Osteocyte (in vitro differentiated cells): ENCODE results near the gene CMIP. TPM values are rescaled to one million over a fixed set of nuclear protein-coding genes. Genes with fewer than 3 reads are reported as not detected.
A peak's percentile ranks its signal among the peaks of the same experiment; 100 is the strongest.

Source experiments
- DNase-seq: peaks from one replicate; pipeline ENCODE4 v3.0.0; 2021; ENCODE audit warnings: mixed read lengths; ENCODE audit not compliant: unreplicated experiment; ENCODE audit errors: extremely low spot score
- H3K27ac Mint-ChIP-seq: one replicate; pipeline ENCODE4 v1.8.0; 2021; ENCODE audit warnings: mild to moderate bottlenecking, mixed read lengths; ENCODE audit not compliant: unreplicated experiment
- H3K27me3 Mint-ChIP-seq: one replicate; pipeline ENCODE4 v1.8.0; 2021; ENCODE audit warnings: mixed read lengths; ENCODE audit not compliant: unreplicated experiment
- H3K36me3 Mint-ChIP-seq: one replicate; pipeline ENCODE4 v1.8.0; 2021; ENCODE audit warnings: mixed read lengths; ENCODE audit not compliant: unreplicated experiment
- H3K4me1 Mint-ChIP-seq: one replicate; pipeline ENCODE4 v1.8.0; 2021; ENCODE audit warnings: mixed read lengths; ENCODE audit not compliant: unreplicated experiment
- H3K4me3 Mint-ChIP-seq: one replicate; pipeline ENCODE4 v1.8.0; 2021; ENCODE audit warnings: mild to moderate bottlenecking, moderate library complexity, mixed read lengths; ENCODE audit not compliant: unreplicated experiment
- H3K9me3 Mint-ChIP-seq: one replicate; pipeline ENCODE4 v1.8.0; 2021; ENCODE audit warnings: mixed read lengths; ENCODE audit not compliant: unreplicated experiment
- total RNA-seq: library from RNA; stranded (reverse); gene quantifications from 2 replicates; pipeline ENCODE4 v1.2.1, GENCODE V29; 2021
- TF ChIP-seq, protein P1 (sequence below): fragments of 200-600 bp; sonication (generic); IDR thresholded peaks from 2 replicates; pipeline ENCODE4 v1.5.0; 2021; ENCODE audit warnings: antibody characterized with exemption, mild to moderate bottlenecking, moderate library complexity

Gene CMIP
- total RNA-seq, 1 donor from 2014 or later, result 38.0 TPM

DNA sequence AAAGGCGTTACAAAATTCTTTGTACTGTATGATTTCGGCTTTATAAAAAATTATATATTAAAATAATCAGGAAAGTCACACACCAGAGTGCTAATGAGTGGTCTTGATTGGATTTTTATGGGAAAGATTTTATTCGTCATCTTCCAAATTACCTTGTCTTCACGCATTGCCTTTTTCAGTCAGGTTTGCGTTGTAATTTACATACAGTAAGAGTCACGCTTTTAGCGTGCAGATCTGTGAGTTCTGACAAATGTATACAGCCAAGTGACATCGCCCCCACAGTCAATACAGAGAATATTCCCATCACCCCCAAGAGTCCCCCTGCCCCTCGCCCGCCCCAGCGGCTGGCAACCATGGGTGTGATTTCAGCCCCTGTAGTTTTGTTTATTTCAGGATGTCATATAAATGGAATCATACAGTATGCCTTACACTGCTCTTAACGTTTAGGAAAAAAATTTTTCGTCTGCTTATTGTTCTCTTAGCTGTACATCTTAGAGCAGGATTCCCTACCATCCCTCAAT, 157.7 kb downstream of the CMIP start:
- Mint-ChIP-seq H3K4me3 (no peak overlapping the region), H3K4me1 (peaks cover 60% of the 10 kb centered on the region), H3K27ac (peak overlapping the region; percentile 10), H3K36me3 (no peaks in the 10 kb centered on the region), H3K27me3 (no peaks in the 10 kb centered on the region), H3K9me3 (no peaks in the 10 kb centered on the region)
- TF ChIP-seq, protein P1, sequence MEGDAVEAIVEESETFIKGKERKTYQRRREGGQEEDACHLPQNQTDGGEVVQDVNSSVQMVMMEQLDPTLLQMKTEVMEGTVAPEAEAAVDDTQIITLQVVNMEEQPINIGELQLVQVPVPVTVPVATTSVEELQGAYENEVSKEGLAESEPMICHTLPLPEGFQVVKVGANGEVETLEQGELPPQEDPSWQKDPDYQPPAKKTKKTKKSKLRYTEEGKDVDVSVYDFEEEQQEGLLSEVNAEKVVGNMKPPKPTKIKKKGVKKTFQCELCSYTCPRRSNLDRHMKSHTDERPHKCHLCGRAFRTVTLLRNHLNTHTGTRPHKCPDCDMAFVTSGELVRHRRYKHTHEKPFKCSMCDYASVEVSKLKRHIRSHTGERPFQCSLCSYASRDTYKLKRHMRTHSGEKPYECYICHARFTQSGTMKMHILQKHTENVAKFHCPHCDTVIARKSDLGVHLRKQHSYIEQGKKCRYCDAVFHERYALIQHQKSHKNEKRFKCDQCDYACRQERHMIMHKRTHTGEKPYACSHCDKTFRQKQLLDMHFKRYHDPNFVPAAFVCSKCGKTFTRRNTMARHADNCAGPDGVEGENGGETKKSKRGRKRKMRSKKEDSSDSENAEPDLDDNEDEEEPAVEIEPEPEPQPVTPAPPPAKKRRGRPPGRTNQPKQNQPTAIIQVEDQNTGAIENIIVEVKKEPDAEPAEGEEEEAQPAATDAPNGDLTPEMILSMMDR, result no peak
- DNase-seq, result no peak

DNA sequence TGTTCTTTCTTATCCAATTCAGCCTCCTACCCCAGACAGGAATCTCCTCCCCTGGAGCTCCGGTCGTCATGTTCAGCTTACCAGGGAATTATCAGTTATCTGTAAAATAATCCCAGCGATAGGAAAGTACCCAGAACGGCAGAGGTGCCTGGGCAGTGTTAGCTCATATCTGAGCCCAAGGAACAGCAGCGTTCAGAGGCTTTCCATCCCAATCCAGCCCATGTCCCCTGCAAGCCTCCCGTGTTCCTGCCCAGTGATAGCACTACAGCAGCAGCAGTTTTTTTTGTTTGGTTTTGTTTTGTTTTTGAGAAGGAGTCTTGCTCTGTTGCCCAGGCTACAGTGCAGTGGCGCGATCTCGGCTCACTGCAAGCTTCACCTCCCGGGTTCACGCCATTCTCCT, 158.2 kb downstream of the CMIP start:
- H3K4me1 Mint-ChIP-seq, result peaks cover 60% of the 10 kb centered on the region

GRCh38 chr16:81604960-81605383, 160.4 kb downstream of the CMIP start:
- DNase-seq, result no peak
- Mint-ChIP-seq H3K4me1 (peaks cover 52% of the 10 kb centered on the region), H3K27me3 (no peaks in the 10 kb centered on the region)

More for the DNA sequence above, 158.2 kb downstream of the CMIP start:
- Mint-ChIP-seq H3K9me3 (no peaks in the 10 kb centered on the region), H3K36me3 (no peaks in the 10 kb centered on the region), H3K27ac (peak overlapping the region; percentile 10), H3K4me3 (no peak overlapping the region), H3K27me3 (no peaks in the 10 kb centered on the region)
- DNase-seq, result no peak
- TF ChIP-seq, protein P1, result no peak

DNA sequence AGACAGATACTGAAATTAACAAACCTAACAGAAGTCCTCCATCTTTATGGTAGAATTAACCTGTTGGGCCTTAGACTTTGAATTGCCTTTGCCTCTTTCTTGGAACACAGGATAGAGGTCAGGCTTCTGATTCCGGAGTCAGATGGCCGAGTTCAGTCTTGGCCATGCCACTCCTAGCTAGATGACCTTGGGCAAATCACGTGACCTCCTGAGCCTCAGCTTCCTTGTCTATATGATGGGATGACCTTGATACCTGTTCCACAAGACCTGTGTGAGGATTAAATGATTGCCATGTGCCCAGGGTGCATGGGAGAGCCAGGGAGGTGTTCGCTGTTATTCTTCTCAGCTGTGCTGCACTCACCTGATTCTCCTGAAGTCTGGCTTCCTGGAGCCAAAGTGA, 161.4 kb downstream of the CMIP start:
- Mint-ChIP-seq H3K9me3 (no peaks in the 10 kb centered on the region), H3K4me1 (peaks cover 47% of the 10 kb centered on the region), H3K4me3 (no peak overlapping the region), H3K27me3 (no peaks in the 10 kb centered on the region), H3K27ac (no peak overlapping the region), H3K36me3 (peaks cover 2% of the 10 kb centered on the region)
- no peak for DNase-seq
- TF ChIP-seq, protein P1, result no peak

More at GRCh38 chr16:81604960-81605383, 160.4 kb downstream of the CMIP start:
- Mint-ChIP-seq H3K27ac (no peak overlapping the region), H3K4me3 (no peak overlapping the region), H3K9me3 (no peaks in the 10 kb centered on the region), H3K36me3 (peaks cover 2% of the 10 kb centered on the region)
- TF ChIP-seq, protein P1, result no peak

GRCh38 chr16:81607006-81607405, 162.4 kb downstream of the CMIP start:
- peaks cover 38% of the 10 kb centered on the region for H3K4me1 Mint-ChIP-seq
- H3K9me3 Mint-ChIP-seq, result no peaks in the 10 kb centered on the region
- no peak overlapping the region for H3K27ac Mint-ChIP-seq
- no peak overlapping the region for H3K4me3 Mint-ChIP-seq
- peaks cover 2% of the 10 kb centered on the region for H3K36me3 Mint-ChIP-seq
- no peaks in the 10 kb centered on the region for H3K27me3 Mint-ChIP-seq
- TF ChIP-seq, protein P1, result no peak
- DNase-seq, result no peak
